Measurements from ENCODE around the gene UTP4. TPM values are rescaled to one million over a fixed set of nuclear protein-coding genes. Genes with fewer than 3 reads are reported as not detected.

UTP4 gene
- total RNA-seq, 1 experiment from 2014 or later = 61.7 TPM

- H3K27me3 ChIP-seq (ENCODE audit: control insufficient read depth, insufficient read depth, low read length) = no peaks in the 10 kb centered on the region
- CTCF ChIA-PET = no interaction called here
- H3K36me3 ChIP-seq (ENCODE audit: control insufficient read depth, insufficient read depth, low read length) = no peaks in the 10 kb centered on the region
- in situ Hi-C loops (cut with HindIII; ENCODE audit: low pct_unique_long_range_greater_than_20kb, low sequenced_read_pairs) (no loop called here), intact Hi-C loops (cut with micrococcal nuclease; ENCODE audit: unreplicated experiment) (no loop called here)
- no TSS peak for BruUV-seq (replicated peaks)
- H3K4me1 ChIP-seq (ENCODE audit: control insufficient read depth, insufficient read depth, low read length) = peaks cover 17% of the 10 kb centered on the region
- ATAC-seq = no peak
- no peak overlapping the region for H3K27ac ChIP-seq (ENCODE audit: low read length)
- POLR2A ChIA-PET = no interaction called here
- no peak for DNase-seq (ENCODE audit: low read depth, low spot score)
- TF ChIP-seq, protein P1, sequence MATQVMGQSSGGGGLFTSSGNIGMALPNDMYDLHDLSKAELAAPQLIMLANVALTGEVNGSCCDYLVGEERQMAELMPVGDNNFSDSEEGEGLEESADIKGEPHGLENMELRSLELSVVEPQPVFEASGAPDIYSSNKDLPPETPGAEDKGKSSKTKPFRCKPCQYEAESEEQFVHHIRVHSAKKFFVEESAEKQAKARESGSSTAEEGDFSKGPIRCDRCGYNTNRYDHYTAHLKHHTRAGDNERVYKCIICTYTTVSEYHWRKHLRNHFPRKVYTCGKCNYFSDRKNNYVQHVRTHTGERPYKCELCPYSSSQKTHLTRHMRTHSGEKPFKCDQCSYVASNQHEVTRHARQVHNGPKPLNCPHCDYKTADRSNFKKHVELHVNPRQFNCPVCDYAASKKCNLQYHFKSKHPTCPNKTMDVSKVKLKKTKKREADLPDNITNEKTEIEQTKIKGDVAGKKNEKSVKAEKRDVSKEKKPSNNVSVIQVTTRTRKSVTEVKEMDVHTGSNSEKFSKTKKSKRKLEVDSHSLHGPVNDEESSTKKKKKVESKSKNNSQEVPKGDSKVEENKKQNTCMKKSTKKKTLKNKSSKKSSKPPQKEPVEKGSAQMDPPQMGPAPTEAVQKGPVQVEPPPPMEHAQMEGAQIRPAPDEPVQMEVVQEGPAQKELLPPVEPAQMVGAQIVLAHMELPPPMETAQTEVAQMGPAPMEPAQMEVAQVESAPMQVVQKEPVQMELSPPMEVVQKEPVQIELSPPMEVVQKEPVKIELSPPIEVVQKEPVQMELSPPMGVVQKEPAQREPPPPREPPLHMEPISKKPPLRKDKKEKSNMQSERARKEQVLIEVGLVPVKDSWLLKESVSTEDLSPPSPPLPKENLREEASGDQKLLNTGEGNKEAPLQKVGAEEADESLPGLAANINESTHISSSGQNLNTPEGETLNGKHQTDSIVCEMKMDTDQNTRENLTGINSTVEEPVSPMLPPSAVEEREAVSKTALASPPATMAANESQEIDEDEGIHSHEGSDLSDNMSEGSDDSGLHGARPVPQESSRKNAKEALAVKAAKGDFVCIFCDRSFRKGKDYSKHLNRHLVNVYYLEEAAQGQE (IDR thresholded peaks at IDR 0.05; ENCODE audit: insufficient read depth in 1 of 2, low read depth in 2 of 2, low read length in 1 of 2) = no peak
- TF ChIP-seq SIN3A (IDR thresholded peaks at IDR 0.05; ENCODE audit: borderline replicate concordance, insufficient read depth, low read depth, low read length) (no peak), CTCF (IDR thresholded peaks at IDR 0.05) (no peak)
- H3K9me3 ChIP-seq (ENCODE audit: control insufficient read depth, insufficient read depth, low read depth, low read length) = no peaks in the 10 kb centered on the region
- H3K4me3 ChIP-seq (ENCODE audit: low read depth in 2 of 2, low read length in 2 of 2) = no peak overlapping the region
Observed at GRCh38 chr16:69201291-69201690, 68.8 kb downstream of the UTP4 start.

DNA sequence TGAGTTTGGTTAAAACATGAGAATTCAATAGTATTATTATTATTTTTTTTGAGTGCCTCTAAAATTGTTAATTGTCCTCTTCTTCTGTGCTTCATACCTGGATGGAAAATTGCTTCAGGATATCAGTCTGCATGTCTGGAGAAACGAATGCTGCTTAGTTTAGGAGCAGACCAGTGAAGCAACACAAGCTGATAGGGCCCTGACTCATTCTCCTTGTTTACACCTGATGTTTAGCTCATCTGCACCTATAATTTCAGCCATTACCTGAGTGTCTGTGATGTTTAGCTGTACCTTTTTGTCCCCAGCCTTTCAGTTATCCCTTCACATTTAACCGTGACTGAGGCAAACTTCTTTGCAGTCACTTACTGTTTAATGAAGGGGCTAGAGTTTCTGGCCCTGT, 69.3 kb downstream of the UTP4 start:
- no peaks in the 10 kb centered on the region for H3K27me3 ChIP-seq (ENCODE audit: control insufficient read depth, insufficient read depth, low read length)
- TSS peak; percentile 21 for BruUV-seq (replicated peaks)
- 0 out of 2 replicates have a peak, but pooled peaks have one; percentile 38 for ATAC-seq
- ChIA-PET POLR2A (no interaction called here), CTCF (no interaction called here)
- no peak for DNase-seq (ENCODE audit: low read depth, low spot score)
- in situ Hi-C loops (cut with HindIII; ENCODE audit: low pct_unique_long_range_greater_than_20kb, low sequenced_read_pairs) = no loop called here
- no peak overlapping the region for H3K4me3 ChIP-seq (ENCODE audit: low read depth in 2 of 2, low read length in 2 of 2)
- intact Hi-C loops (cut with micrococcal nuclease; ENCODE audit: unreplicated experiment) = no loop called here
- no peak overlapping the region; the same call in 1 of the 2 replicates for H3K27ac ChIP-seq (ENCODE audit: low read length)
- H3K9me3 ChIP-seq (ENCODE audit: control insufficient read depth, insufficient read depth, low read depth, low read length) = no peaks in the 10 kb centered on the region
- no peaks in the 10 kb centered on the region for H3K36me3 ChIP-seq (ENCODE audit: control insufficient read depth, insufficient read depth, low read length)
- TF ChIP-seq TCF7L2 (IDR thresholded peaks at IDR 0.05; ENCODE audit: low read depth, low read length) (no peak), POLR2AphosphoS5 (IDR thresholded peaks at IDR 0.05; ENCODE audit: low read depth, low read length) (no peak)
- TF ChIP-seq, protein P1 (IDR thresholded peaks at IDR 0.05; ENCODE audit: insufficient read depth in 1 of 2, low read depth in 2 of 2, low read length in 1 of 2) = no peak
- H3K4me1 ChIP-seq (ENCODE audit: control insufficient read depth, insufficient read depth, low read length) = peaks cover 17% of the 10 kb centered on the region

Data from Panc1 (cell line).